WI38 (cell line): ENCODE data around the gene NTRK2.

Source experiments
- H3K4me3 ChIP-seq: 2 replicates; pipeline ENCODE4 v1.5.1; 2011; ENCODE audit warnings: low read depth, mild to moderate bottlenecking, control low read depth, low read length
- CTCF ChIP-seq: IDR thresholded peaks from 2 replicates; pipeline ENCODE4 v1.5.1; 2012; ENCODE audit warnings: low read depth, mild to moderate bottlenecking, control low read depth, low read length

Gene NTRK2

GRCh38 chr9:84699984-84700383, 30.5 kb downstream of the NTRK2 start:
- no peak overlapping the region for H3K4me3 ChIP-seq
- no peak for TF ChIP-seq CTCF

DNA sequence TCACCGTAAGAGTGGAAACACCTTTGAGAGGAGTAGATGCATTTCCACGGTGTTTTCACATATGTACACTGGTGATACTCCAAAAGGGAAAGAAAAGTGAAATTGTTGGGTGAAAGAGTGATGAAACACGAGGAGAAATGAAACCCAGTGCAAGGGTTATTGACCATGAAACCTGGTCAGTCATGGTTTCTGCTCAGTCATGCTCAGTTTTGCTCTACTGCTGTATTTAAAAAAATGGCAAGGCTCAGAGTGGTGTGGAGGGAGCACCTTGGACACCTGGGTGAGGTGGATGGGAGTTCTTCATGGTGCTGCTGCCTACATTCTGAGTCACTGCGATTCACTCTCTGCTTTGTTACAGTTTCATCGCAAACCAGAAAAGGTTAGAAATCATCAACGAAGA, 32.3 kb downstream of the NTRK2 start:
- no peak overlapping the region for H3K4me3 ChIP-seq
- no peak for TF ChIP-seq CTCF

GRCh38 chr9:84702471-84702870, 32.9 kb downstream of the NTRK2 start:
- TF ChIP-seq CTCF, result no peak
- H3K4me3 ChIP-seq, result no peak overlapping the region

- TF ChIP-seq CTCF, result no peak
These were observed 34.3 kb downstream of the NTRK2 start for GRCh38 chr9:84703793-84704192.

DNA sequence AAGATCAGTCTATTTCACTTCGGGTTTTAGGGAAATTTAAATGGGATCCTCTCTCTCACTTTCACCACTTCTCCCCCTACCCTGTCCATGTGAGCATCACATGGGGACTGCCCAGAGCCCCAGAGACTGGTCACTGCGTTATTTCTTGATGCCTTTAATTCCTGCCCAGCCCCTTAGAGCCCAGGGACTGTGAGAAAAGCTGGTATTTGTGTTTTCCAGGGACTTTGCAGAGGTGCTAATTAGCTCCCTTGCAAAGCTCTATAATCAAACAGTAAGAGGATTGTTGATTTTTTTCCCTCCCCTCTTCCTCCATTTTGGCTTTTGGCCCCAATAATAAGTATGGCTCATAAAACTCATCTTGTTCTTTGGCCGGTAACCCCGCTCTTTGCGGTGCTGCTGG, 35.6 kb downstream of the NTRK2 start:
- no peak overlapping the region for H3K4me3 ChIP-seq
- TF ChIP-seq CTCF, result no peak

More at GRCh38 chr9:84703793-84704192, 34.3 kb downstream of the NTRK2 start:
- H3K4me3 ChIP-seq, result no peak overlapping the region

- no peak for TF ChIP-seq CTCF
- no peak overlapping the region for H3K4me3 ChIP-seq
These were observed 38.9 kb downstream of the NTRK2 start for GRCh38 chr9:84708400-84708799.

DNA sequence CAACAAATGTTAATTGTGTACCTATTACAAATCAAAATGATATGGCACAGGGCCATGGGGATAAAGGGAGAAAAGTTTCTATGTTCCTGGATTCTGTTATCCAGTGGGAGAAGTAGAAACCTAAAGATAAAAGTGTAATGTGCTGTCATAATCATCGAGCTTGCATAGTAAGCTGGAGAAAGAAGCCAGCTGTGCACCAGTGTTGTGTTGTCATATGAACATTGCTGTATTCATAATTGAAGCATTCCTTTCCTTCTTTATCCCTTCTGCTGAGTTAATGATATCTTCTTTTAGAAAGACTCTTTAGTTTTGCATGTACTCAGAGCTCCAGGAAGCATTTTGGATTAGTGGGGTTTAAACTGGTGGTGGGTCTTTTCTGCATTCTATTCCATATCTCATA, 39.5 kb downstream of the NTRK2 start:
- H3K4me3 ChIP-seq, result no peak overlapping the region

More for the DNA sequence above, 39.5 kb downstream of the NTRK2 start:
- no peak for TF ChIP-seq CTCF
